HL-60 (cell line): ENCODE measurements around the gene MTMR1.

Source experiments
- CTCF ChIP-seq: IDR thresholded peaks from one replicate; pipeline ENCODE4 v1.5.1; 2011; ENCODE audit warnings: low read length, control low read depth, inconsistent platforms; ENCODE audit not compliant: insufficient read depth
- POLR2AphosphoS5 ChIP-seq: IDR thresholded peaks from 2 replicates; pipeline ENCODE4 v1.6.1; 2012; ENCODE audit warnings: low read depth
- TF ChIP-seq, protein P1 (sequence below): IDR thresholded peaks from 2 replicates; pipeline ENCODE4 v1.6.1; 2012; ENCODE audit warnings: low read depth; ENCODE audit not compliant: insufficient replicate concordance

DNA sequence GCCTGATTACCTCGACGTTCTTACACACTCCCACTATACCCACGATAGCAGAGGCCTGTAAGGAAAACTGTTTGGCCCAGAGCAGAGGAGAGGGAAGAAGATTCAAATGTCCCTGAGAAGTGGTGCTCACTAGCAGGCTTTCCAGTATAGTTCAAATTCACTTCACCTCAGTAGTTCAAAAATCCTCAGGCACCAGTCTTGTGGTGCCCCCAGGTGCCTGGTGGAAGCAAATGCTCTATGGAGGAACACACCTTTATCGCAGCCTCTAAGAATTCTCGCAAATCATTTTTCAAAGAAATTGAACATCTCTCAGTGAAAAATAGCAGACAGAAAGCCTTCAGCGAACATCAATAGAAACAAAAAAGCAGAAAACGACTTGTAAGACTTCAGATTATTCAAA, 12.2 kb upstream of the MTMR1 start:
- TF ChIP-seq CTCF = no peak
- TF ChIP-seq, protein P1, sequence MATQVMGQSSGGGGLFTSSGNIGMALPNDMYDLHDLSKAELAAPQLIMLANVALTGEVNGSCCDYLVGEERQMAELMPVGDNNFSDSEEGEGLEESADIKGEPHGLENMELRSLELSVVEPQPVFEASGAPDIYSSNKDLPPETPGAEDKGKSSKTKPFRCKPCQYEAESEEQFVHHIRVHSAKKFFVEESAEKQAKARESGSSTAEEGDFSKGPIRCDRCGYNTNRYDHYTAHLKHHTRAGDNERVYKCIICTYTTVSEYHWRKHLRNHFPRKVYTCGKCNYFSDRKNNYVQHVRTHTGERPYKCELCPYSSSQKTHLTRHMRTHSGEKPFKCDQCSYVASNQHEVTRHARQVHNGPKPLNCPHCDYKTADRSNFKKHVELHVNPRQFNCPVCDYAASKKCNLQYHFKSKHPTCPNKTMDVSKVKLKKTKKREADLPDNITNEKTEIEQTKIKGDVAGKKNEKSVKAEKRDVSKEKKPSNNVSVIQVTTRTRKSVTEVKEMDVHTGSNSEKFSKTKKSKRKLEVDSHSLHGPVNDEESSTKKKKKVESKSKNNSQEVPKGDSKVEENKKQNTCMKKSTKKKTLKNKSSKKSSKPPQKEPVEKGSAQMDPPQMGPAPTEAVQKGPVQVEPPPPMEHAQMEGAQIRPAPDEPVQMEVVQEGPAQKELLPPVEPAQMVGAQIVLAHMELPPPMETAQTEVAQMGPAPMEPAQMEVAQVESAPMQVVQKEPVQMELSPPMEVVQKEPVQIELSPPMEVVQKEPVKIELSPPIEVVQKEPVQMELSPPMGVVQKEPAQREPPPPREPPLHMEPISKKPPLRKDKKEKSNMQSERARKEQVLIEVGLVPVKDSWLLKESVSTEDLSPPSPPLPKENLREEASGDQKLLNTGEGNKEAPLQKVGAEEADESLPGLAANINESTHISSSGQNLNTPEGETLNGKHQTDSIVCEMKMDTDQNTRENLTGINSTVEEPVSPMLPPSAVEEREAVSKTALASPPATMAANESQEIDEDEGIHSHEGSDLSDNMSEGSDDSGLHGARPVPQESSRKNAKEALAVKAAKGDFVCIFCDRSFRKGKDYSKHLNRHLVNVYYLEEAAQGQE = no peak
- TF ChIP-seq POLR2AphosphoS5 = no peak
